H1 (cell line): Measurements from ENCODE around the gene SLC25A5. TPM values are rescaled to one million over a fixed set of nuclear protein-coding genes. Genes with fewer than 3 reads are reported as not detected.

ENCODE experiments used
- CTCF ChIA-PET: fragments of 300-600 bp; sonication (Branson Sonifier 250); formaldehyde crosslinking; loops from one replicate; lab custom pipeline; 2021; ENCODE audit not compliant: partially characterized antibody; lab: Charles Lee
- POLR2A ChIA-PET: fragments of 300-600 bp; sonication (Branson Sonifier 250); formaldehyde crosslinking; loops from one replicate; lab custom pipeline; 2021; ENCODE audit warnings: inconsistent platforms; ENCODE audit not compliant: partially characterized antibody; lab: Charles Lee
- DNase-seq, 2 experiments: peaks; one replicate each; pipeline versions ENCODE4 v3.0.0 to v3.0.0-alpha.2; 2010 to 2022; ENCODE audit warnings: low spot score in 2 of 2, low read depth in 1 of 2, mixed read lengths in 1 of 2
- FAIRE-seq: peaks from 2 replicates; lab custom pipeline; 2011; peaks lifted over from hg19 to GRCh38; lab: Jason Lieb, UNC
- H2AFZ ChIP-seq: 2 replicates; pipeline ENCODE4 v1.8.1; 2012; ENCODE audit warnings: low read length, inconsistent platforms
- H2AK5ac ChIP-seq: 2 replicates; pipeline ENCODE4 v1.6.1; 2013; ENCODE audit warnings: low read depth, low read length
- H2BK120ac ChIP-seq: replicated peaks from 2 replicates; pipeline ENCODE3; 2013; ENCODE audit warnings: low read depth, low read length, inconsistent platforms
- H2BK12ac ChIP-seq: 2 replicates; pipeline ENCODE4 v1.6.1; 2013; ENCODE audit warnings: low read depth, low read length
- H2BK15ac ChIP-seq: 2 replicates; pipeline ENCODE4 v1.6.1; 2013; ENCODE audit warnings: low read length
- H2BK20ac ChIP-seq: 2 replicates; pipeline ENCODE4 v1.6.1; 2013; ENCODE audit warnings: low read length
- H2BK5ac ChIP-seq: 2 replicates; pipeline ENCODE4 v1.6.1; 2013; ENCODE audit warnings: low read depth, low read length
- H3K14ac ChIP-seq: 2 replicates; pipeline ENCODE4 v1.6.1; 2013; ENCODE audit warnings: inconsistent platforms; ENCODE audit not compliant: insufficient read length
- H3K18ac ChIP-seq: 2 replicates; pipeline ENCODE4 v1.6.1; 2013; ENCODE audit warnings: low read length; ENCODE audit errors: extremely low read depth
- H3K23ac ChIP-seq: 2 replicates; pipeline ENCODE4 v1.6.1; 2013; ENCODE audit warnings: inconsistent platforms; ENCODE audit not compliant: insufficient read length
- H3K23me2 ChIP-seq: 2 replicates; pipeline ENCODE4 v1.6.1; 2013; ENCODE audit warnings: low read depth, low read length
- H3K27ac ChIP-seq: 2 replicates; pipeline ENCODE4 v1.6.1; 2011; ENCODE audit warnings: low read depth, low read length, inconsistent platforms
- H3K27me3 ChIP-seq, 4 experiments: replicated peaks in 1 of 4; 1 replicate in 1 of 4; 2 replicates in 3 of 4; pipeline versions ENCODE4 v1.6.1 to v1.8.1; 2011 to 2013; ENCODE audit warnings: low read length in 3 of 4, mild to moderate bottlenecking in 3 of 4, inconsistent platforms in 2 of 4, mixed read lengths in 2 of 4, moderate library complexity in 1 of 4; ENCODE audit not compliant: control insufficient read depth in 3 of 4, insufficient read depth in 3 of 4; ENCODE audit errors: extremely low read depth in 1 of 4
- H3K36me3 ChIP-seq, 4 experiments: 2 replicates each; pipeline versions ENCODE4 v1.6.1 to v1.8.1; 2011 to 2013; ENCODE audit warnings: mild to moderate bottlenecking in 4 of 4, low read length in 3 of 4, moderate library complexity in 2 of 4, control low read depth in 1 of 4, inconsistent platforms in 1 of 4; ENCODE audit not compliant: insufficient read depth in 4 of 4, control insufficient read depth in 2 of 4
- H3K4ac ChIP-seq: replicated peaks from 2 replicates; pipeline ENCODE3; 2013; ENCODE audit warnings: low read length, low read depth, mixed read lengths, inconsistent platforms; ENCODE audit not compliant: insufficient read length
- H3K4me1 ChIP-seq, 4 experiments: replicated peaks in 1 of 4; 1 replicate in 1 of 4; 2 replicates in 3 of 4; pipeline versions ENCODE4 v1.6.1 to v1.8.1; 2011 to 2013; ENCODE audit warnings: low read length in 3 of 4, inconsistent platforms in 2 of 4, mixed read lengths in 1 of 4; ENCODE audit not compliant: insufficient read depth in 4 of 4, control insufficient read depth in 3 of 4
- H3K4me2 ChIP-seq, 2 experiments: 2 replicates each; pipeline versions ENCODE4 v1.6.1 to v1.8.1; 2011 to 2013; ENCODE audit warnings: low read depth in 2 of 2, low read length in 2 of 2, control low read depth in 1 of 2, inconsistent platforms in 1 of 2, mild to moderate bottlenecking in 1 of 2; ENCODE audit not compliant: insufficient read depth in 1 of 2
- H3K4me3 ChIP-seq, 4 experiments: fragments of 200-600, 300-600 bp in 1 of 4; sonication (generic), shearing (Covaris generic), sonication (Bioruptor Twin) in 1 of 4; 2 replicates each; pipeline versions ENCODE4 v1.5.1 to v1.8.1; 2011 to 2016; ENCODE audit warnings: low read length in 4 of 4, low read depth in 3 of 4, control low read depth in 2 of 4, inconsistent platforms in 2 of 4, mild to moderate bottlenecking in 2 of 4, mixed read lengths in 1 of 4, moderate library complexity in 1 of 4; ENCODE audit not compliant: insufficient read depth in 2 of 4; ENCODE audit errors: extremely low read depth in 1 of 4
- H3K56ac ChIP-seq: replicated peaks from 2 replicates; pipeline ENCODE3; 2013; ENCODE audit warnings: low read depth, mild to moderate bottlenecking, mixed read lengths, low read length, inconsistent platforms; ENCODE audit not compliant: insufficient read length
- H3K79me1 ChIP-seq: 2 replicates; pipeline ENCODE4 v1.6.1; 2013; ENCODE audit warnings: low read depth, low read length, control low read depth
- H3K79me2 ChIP-seq, 2 experiments: 2 replicates each; pipeline versions ENCODE4 v1.6.1 to v1.8.1; 2012 to 2013; ENCODE audit warnings: low read length in 2 of 2, mild to moderate bottlenecking in 2 of 2, inconsistent platforms in 1 of 2; ENCODE audit not compliant: insufficient read depth in 2 of 2, control insufficient read depth in 1 of 2
- H3K9ac ChIP-seq, 4 experiments: replicated peaks in 1 of 4; 1 replicate in 1 of 4; 2 replicates in 3 of 4; pipeline versions ENCODE4 v1.6.1 to v1.8.1; 2011 to 2013; ENCODE audit warnings: low read depth in 3 of 4, low read length in 3 of 4, control low read depth in 2 of 4, mild to moderate bottlenecking in 2 of 4, moderate library complexity in 2 of 4, inconsistent platforms in 1 of 4; ENCODE audit errors: extremely low read depth in 1 of 4
- H3K9me3 ChIP-seq, 2 experiments: 2 replicates each; pipeline versions ENCODE4 v1.6.1 to v1.8.1; 2012 to 2013; ENCODE audit warnings: mild to moderate bottlenecking in 2 of 2, moderate library complexity in 2 of 2, control low read depth in 1 of 2, inconsistent platforms in 1 of 2, low read depth in 1 of 2, low read length in 1 of 2, mixed read lengths in 1 of 2; ENCODE audit not compliant: insufficient read depth in 2 of 2
- H4K20me1 ChIP-seq, 2 experiments: replicated peaks in 1 of 2; 2 replicates each; pipeline versions ENCODE3 to v1.8.1; 2011 to 2013; ENCODE audit warnings: inconsistent platforms in 2 of 2, low read length in 2 of 2, mild to moderate bottlenecking in 1 of 2; ENCODE audit not compliant: insufficient read depth in 2 of 2, control insufficient read depth in 1 of 2
- H4K5ac ChIP-seq: 2 replicates; pipeline ENCODE4 v1.6.1; 2013; ENCODE audit warnings: low read length, low read depth, mixed read lengths, inconsistent platforms; ENCODE audit not compliant: insufficient read length
- H4K8ac ChIP-seq: 2 replicates; pipeline ENCODE4 v1.8.0; 2013; ENCODE audit warnings: mild to moderate bottlenecking, moderate library complexity, low read length, inconsistent platforms; ENCODE audit not compliant: insufficient read depth; ENCODE audit errors: extremely low read depth
- H4K91ac ChIP-seq: replicated peaks from 2 replicates; pipeline ENCODE3; 2013; ENCODE audit warnings: low read length, mixed read lengths, inconsistent platforms; ENCODE audit not compliant: insufficient read length
- YY1 ChIP-seq: IDR thresholded peaks from 2 replicates; pipeline ENCODE4 v1.6.1; 2011; ENCODE audit warnings: low read depth, mild to moderate bottlenecking, low read length
- WGBS, 2 experiments: shearing (Covaris generic) in 1 of 2; methylation state at CpG; one replicate each; pipeline versions ENCODE4 v1.1.6 to v1.1.7; 2013 to 2015; ENCODE audit warnings: low lambda C conversion rate in 2 of 2, mixed read lengths in 2 of 2, inconsistent platforms in 1 of 2, low coverage in 1 of 2, missing lambda C conversion rate in 1 of 2; ENCODE audit not compliant: insufficient replicate concordance in 2 of 2, insufficient coverage in 1 of 2, insufficient read length in 1 of 2; ENCODE audit errors: extremely low coverage in 1 of 2, missing lambda C conversion rate in 1 of 2; 5-methylcytosine and 5-hydroxymethylcytosine counted together
- polyA plus RNA-seq, 7 experiments: library from polyadenylated mRNA; depleted of rRNA in 3 of 7; stranded (reverse) in 5 of 7; unstranded in 2 of 7; fragments of >200 nt in 5 of 7; fragments of 200-250 nt in 2 of 7; gene quantifications; 1 replicate in 5 of 7; 2 replicates in 1 of 7; 4 replicates in 1 of 7; pipeline versions ENCODE4 v1.2.1 to v1.2.3, GENCODE V29; 2011 to 2013; ENCODE audit warnings: missing spikeins in 2 of 7, mixed read lengths in 2 of 7
- total RNA-seq: library from RNA; stranded (reverse); fragmentation: NEBNext Ultra II Directional; extraction: Animal tissue kit (Norgen Biotek cat#: 25700); gene quantifications from 2 replicates; pipeline ENCODE4 v1.2.1, GENCODE V29; 2021

SLC25A5 gene
- total and polyA plus RNA-seq, 2 of the 8 experiments (the other 6 are each of a cell fraction or from before 2014, with no cell fraction given) = 512 to 727 TPM

- Histone ChIP-seq H3K36me3 (no peaks in the 10 kb centered on the region), H3K79me2 (no peaks in the 10 kb centered on the region), H3K4me2 (no peak overlapping the region), H4K5ac (no peak overlapping the region), H3K56ac (no peak overlapping the region), H2BK20ac (no peak overlapping the region), H4K20me1 (no peaks in the 10 kb centered on the region), H3K27me3 (0 out of 7 replicates have a peak, but pooled peaks cover 0 to 6% (median under 1%) of the 10 kb centered on the region in 4 experiments), H3K4me3 (no peak overlapping the region), H3K4ac (no peak overlapping the region), H3K9me3 (no peaks in the 10 kb centered on the region), H2BK5ac (no peak overlapping the region), H3K27ac (no peak overlapping the region), H2AK5ac (no peak overlapping the region), H4K91ac (no peak overlapping the region), H3K79me1 (no peaks in the 10 kb centered on the region), H2BK15ac (no peak overlapping the region), H3K23ac (no peak overlapping the region), H3K9ac (no peak overlapping the region), H2BK12ac (no peak overlapping the region), H2AFZ (no peak overlapping the region), H3K14ac (no peak overlapping the region), H4K8ac (no peak overlapping the region), H3K4me1 (no peaks in the 10 kb centered on the region; a peak in 1 of 7 replicates), H3K18ac (no peak overlapping the region), H3K23me2 (no peaks in the 10 kb centered on the region; the same call in 1 of the 2 replicates), H2BK120ac (no peak overlapping the region)
- FAIRE-seq (no peak), DNase-seq (no peak)
- WGBS, 2 experiments = 90% methylated on average over 2 of the region's 3 CpGs; no CpG with 5 or more reads in 1 of the 2 experiments
- ChIA-PET CTCF (interaction anchor here (0.6 to 6.3 kb wide), 10 partner anchors 9 to 277 kb away, joined by 3 to 27 read pairs (median 3); partner anchors contain the start of gene SLC25A5), POLR2A (interaction anchor here (1.8 kb wide), 2 partner anchors 9 to 10 kb away, joined by 6 to 7 read pairs; partner anchors contain the start of gene SLC25A5)
- TF ChIP-seq YY1 = no peak
These were observed 9.6 kb downstream of the SLC25A5 start for GRCh38 chrX:119477812-119478232.
